Epithelial cell of proximal tubule (primary cell): ENCODE data around the gene GPC1. TPM values are rescaled to one million over a fixed set of nuclear protein-coding genes. Genes with fewer than 3 reads are reported as not detected.

Experiments used
- DNase-seq: peaks from one replicate; pipeline ENCODE4 v3.0.0-alpha.2; 2011; ENCODE audit warnings: low read depth
- H3K4me3 ChIP-seq: 2 replicates; pipeline ENCODE4 v1.5.1; 2011; ENCODE audit warnings: low read depth, mild to moderate bottlenecking, low read length
- CTCF ChIP-seq: conservative IDR thresholded peaks from 2 replicates; pipeline ENCODE4 v1.5.1; 2012; ENCODE audit warnings: low read depth, mild to moderate bottlenecking, low read length
- total RNA-seq: library from RNA; depleted of rRNA; stranded (reverse); fragments of >200 nt; gene quantifications from 2 replicates; pipeline ENCODE4 v1.2.3, GENCODE V29; 2015

The GPC1 gene
- total RNA-seq, 1 donor from 2014 or later, result 45.4 TPM

DNA sequence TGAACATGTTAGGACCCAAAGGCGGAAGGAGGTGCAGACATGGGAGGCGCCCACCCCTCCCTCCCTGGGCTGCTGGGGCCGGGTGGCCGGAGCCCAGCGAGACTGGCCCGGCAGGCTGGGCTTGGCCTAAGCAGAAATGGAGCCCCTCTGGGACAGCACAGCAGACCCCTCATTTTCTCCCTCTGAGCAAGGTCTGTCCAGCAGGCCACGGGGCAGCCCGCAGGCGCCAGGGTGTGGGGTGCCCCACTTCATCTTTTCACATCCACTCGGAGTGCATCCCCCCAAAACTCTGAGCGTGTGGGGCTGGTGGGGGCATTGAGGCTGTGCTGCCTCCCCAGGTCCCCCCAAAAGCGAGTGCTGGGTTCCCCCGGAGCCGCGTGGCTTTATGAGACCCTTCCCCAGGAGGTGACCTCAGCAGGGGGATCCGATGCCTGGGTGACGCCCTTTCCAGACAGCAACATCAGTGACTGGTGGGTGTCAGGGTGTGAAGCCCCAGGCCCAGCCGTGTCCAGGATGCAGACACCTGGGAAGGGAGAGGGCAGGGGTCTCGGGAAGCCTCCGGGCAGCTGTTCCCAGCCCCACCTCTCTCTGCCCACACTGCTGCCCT lies 36.7 kb upstream of the GPC1 start:
- DNase-seq, result no peak
- no peak for TF ChIP-seq CTCF
- no peak overlapping the region for H3K4me3 ChIP-seq

DNA sequence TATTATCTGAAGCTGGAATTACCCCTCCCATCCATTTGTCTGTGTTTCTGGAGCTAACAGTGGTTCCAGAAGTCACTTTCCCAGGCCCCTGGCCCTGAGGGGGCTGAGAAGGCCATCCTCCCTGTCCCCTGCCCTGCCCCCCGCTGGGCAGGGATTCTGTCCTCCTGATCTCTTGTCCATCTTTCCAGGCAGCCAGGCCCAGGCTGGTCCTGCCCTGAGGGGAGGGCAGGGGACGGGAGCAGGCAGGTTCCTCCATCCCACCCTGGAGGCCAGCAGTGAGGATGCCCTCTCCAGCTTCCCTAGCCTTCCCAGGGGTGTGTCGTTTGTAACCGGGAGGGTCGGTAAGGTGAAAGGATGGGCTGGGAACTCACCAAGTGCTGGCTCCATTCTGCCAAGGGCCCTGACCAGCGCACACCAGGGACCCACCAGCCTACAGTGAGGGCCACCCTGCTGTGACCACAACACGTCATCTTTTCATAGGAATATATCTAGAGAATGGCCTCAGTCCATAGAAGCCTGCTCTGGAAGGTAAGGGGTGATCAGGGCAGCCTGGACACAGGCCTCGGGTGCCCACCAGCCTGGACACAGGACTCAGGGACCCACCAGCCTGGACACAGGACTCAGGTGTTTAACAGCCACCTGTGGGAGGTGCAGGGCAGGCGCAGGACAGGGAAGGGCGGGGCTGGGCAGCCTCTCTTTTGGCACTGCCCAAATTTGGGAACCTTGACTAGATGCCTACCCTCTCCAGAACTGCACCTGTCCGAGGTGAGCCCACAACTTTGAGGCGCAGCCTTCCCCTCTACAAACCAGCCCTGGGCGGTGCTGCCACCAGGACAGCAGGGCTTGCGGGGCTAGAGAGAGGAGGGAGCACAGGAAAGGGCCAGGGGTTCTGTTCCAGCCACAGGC lies 35.8 kb upstream of the GPC1 start:
- no peak for TF ChIP-seq CTCF
- no peak overlapping the region for H3K4me3 ChIP-seq
- DNase-seq, result no peak

DNA sequence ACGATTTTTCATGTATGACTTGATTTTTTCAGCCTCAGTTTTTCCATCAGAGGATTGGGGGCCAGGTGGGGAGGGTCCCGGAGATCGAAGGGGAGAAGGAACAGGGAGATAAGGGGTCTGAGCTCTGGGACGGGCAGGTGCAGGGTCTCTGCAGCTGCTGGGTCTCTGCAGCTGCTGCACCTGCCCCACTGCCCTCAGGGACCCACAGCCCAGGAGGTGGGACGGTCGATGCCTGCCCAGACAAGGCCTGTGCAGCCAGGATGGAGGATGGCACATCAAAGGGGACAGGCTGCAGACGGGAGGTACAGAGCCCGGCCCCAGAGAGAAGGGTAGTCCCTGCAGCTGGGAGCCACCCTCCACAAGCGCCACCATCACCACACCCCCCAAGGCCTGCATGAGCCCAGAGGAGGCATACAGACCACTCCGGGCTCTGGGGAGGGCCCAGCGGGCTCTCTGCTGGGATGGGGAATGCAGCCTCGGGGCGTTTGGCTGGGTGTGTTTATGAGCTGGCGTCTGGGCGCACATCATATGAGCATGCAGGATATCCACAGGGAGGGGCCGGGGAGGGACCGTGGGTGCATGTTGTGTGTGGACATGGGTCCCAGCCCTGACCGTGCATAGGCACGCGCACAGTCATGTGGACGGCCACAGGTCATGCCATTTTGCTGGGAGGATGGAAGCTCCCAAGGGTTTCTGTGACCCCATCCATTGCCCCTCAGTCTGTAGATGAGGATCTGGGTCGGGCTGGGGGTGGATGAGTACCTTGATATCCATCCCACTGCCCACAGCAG lies 34.9 kb upstream of the GPC1 start:
- no peak for DNase-seq
- TF ChIP-seq CTCF, result no peak
- H3K4me3 ChIP-seq, result no peak overlapping the region

DNA sequence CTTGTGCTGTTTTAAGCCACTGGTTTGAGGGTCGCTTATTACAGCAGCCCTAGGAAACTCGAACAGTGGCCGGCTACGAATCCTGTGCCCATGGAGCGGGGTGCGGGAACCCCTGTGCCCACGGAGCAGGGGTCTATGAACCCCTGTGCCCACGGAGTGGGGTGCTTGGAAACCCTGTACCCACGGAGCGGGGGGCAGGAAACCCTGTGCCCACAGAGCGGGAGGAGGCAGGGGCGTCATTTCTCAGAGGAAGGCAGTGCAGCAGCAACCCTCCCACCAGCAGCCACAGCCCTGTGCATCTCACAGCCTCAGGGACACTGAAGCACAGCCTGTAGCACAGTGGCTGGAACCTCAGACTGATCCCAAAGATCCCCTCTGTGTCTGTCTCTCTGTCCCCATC lies 34.2 kb upstream of the GPC1 start:
- no peak for TF ChIP-seq CTCF
- no peak for DNase-seq
- no peak overlapping the region for H3K4me3 ChIP-seq

GRCh38 chr2:240401781-240402551 lies 33.5 kb upstream of the GPC1 start:
- TF ChIP-seq CTCF, result no peak
- DNase-seq, result no peak
- no peak overlapping the region for H3K4me3 ChIP-seq

DNA sequence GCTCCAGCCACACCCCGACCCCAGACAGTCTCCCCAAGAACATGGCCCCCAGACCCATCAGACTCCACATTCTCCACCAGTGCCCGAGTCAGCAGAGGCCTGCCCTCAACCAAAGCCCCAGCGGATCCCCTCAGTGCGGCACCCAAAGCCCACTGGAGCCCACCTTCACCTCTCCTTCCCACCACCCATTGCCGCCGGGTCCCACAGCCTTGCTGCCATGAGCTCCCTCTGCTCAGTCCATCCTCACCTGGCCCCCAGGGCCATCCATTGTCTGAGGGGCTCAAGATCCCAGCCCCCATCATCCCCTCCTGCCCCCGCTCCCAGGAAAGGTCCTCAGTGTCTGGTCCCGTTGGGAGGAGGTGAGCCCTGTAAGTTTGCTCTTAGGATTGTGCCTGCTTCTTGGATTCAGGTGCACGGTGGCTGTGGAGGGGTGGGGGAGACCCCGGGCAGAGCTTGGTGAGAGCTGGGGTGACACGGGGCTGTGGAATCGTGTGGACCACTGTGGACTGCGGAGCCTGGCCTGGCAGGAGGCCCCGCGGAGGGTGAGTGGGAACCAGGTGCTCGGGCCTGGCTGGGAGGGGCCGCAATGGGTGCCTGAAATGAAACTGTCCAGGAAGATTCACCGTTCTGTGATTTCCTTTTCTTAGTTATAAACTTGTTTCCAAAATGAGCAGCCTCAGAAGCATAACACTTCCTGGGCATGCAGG lies 32.7 kb upstream of the GPC1 start:
- TF ChIP-seq CTCF, result no peak
- no peak overlapping the region for H3K4me3 ChIP-seq
- no peak for DNase-seq
